ENCODE data around the gene CARMIL3. TPM values are rescaled to one million over a fixed set of nuclear protein-coding genes. Genes with fewer than 3 reads are reported as not detected.
"Not testable (repeated sequence)": the region's sequence is repeated elsewhere in the genome, so short reads cannot be mapped to it uniquely, and the experiment has no call there.

CARMIL3 gene
- total RNA-seq, 1 donor from 2014 or later = 0.10 TPM

DNA sequence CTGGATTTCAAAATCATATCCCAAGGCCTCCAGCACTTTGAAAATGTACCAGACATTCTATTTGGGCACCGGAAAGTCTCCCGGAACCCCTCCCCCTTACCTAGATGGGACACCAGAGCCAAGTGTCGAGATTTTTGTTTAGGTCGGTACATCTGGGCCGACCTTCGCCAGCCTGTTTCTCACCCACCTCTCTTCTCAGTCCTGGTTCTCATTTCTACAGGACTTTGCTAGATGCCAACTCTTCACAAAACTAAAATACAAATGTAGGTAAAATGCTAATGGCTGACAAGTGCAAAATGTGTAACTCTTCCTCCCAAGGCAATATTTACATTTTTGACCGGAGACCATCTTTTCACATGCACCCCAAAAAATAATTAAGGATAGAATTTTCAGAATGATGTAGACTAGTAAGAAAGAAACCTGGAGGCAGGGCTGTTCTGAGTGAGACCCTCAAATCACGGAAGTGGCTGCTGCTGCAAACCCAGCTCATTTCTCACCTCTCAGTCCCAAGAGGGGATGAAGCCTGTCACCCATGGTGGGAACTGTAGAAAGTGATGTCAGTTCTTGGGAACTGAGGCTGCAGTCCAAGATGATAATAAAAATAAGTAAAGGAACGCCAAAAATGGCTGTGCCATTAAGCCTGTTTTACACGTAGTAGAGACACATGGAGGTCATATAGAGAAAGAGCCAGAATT, 14.7 kb upstream of the CARMIL3 start:
- DNase-seq (ENCODE audit: low read depth) = not testable (repeated sequence)

DNA sequence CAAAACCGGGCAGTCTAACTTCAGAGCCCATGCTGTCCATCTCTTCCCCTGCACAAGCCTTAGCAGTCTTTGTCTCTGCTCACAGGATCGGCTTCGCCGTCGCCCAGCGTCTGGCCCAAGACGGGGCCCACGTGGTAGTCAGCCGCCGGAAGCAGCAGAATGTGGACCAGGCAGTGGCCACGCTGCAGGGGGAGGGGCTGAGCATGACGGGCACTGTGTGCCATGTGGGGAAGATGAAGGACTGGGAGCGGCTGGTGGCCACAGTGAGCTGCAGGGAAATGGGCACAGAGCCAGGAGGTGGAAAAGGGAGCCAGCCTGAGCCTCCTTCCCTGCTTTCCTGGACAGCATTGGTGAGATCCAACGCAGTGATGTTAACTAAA, 14.2 kb upstream of the CARMIL3 start:
- DNase-seq (ENCODE audit: low read depth) = no peak

DNA sequence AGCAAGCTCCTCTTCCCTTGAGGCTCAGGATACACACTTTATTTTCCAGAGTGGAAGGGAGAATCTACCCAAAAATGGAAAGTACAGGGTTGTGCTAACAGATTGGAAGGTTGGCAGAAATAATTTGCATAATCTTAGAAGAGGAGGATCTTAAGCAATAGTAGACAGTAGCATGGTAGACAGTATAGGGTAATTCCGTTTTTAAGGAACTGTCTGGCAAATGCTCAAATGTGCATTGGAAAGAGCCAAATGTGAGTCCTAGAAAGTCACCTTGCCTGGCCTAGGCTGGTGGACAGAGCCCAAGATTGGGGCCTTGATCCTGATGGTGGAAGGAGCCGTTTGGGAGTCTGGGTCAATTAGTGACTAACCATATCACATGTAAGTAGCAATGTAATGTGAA, 13.1 kb upstream of the CARMIL3 start:
- DNase-seq (ENCODE audit: low read depth) = no peak

DNA sequence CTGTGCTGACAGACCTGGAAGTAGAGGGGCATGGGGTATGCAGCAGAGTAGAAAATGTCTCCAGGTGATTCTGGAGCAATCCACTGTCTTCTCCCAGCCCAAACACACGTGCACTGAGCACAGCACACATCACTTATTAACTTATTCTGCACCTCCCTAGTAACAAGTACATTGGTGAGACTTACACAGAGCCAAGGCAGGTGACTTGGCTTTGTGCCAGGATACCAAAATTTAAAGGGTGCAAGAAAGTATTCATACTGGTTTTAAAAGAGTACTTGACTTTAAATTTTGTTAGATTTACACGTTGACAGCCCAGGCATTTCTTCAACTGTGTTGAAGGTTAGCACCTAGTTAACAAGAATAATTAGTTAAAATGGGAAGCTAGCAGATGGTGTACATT, 11.1 kb upstream of the CARMIL3 start:
- DNase-seq (ENCODE audit: low read depth) = no peak

DNA sequence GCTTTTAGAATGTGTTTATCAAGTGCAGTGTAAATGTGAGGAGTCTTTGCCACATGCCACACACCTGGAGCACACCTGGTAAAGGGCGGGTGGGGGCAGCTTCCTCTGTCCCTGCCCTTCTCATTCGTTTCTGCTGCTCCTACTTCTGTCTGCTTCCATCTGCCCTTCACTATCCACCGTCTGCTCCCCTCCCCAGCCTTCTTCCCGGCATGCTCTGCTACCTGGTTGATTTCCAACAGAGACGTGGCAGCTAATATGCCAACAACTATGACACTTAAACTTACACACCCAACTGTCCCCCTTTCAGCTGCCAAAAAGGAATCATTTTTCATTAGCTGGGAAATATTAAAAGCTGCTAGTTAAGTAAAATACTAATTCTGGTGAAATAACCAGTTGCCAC, 9.1 kb upstream of the CARMIL3 start:
- DNase-seq (ENCODE audit: low read depth) = no peak

DNA sequence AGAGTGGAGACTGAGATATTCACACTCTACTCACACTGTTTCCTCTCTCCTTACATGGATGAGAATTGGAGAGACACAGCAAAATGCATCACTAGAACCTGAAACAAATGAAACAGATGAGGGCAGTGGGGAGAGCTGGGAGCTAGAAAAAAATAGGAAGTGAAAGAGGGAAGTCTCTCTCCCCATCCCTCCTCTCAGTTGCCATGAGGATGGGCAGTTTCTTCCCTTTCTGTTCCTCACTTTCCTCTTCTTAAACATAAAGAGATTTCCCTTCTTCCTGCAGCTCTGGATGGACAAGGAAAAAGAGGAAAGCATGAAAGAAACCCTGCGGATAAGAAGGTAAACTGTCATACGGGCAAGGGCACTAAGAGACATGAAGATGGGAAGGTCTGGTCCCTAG, 2.8 kb upstream of the CARMIL3 start:
- DNase-seq (ENCODE audit: low read depth) = not testable (repeated sequence)

DNA sequence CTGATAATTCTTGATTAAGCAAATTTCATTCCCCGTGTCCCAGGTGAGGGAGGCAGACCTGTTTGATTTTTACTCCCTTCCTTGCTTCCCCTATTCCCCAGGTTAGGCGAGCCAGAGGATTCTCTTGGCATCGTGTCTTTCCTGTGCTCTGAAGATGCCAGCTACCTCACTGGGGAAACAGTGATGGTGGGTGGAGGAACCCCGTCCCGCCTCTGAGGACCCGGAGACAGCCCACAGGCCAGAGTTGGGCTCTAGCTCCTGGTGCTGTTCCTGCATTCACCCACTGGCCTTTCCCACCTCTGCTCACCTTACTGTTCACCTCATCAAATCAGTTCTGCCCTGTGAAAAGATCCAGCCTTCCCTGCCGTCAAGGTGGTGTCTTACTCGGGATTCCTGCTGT, 1.1 kb upstream of the CARMIL3 start:
- not testable (repeated sequence) for DNase-seq (ENCODE audit: low read depth)

DNA sequence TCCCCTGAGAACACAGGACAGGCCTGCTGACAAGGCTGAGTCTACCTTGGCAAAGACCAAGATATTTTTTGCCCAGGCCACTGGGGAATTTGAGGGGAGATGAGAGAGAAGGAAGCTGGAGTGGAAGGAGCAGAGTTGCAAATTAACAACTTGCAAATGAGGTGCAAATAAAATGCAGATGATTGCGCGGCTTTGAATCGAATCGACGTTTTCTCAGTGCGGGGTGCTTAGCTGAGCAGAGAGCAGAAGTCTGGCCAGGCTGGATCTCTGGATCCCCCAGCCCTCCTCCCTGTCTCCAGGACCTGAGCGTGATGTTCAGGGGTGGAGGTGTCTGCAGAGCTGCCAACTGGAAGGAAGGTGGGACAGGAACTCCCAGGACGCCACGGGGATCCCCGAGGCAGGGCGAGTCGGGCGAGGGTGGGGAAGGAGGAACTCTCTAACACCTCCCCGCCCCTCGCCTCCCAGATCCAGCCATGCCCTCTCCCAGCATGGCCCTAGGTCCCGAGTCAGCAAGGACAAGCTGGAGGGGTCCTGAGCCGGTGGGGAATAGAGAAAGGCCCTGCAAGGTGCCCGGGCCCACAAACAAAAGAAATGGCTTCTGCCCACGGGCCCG, 527 bp upstream of the CARMIL3 start:
- DNase-seq (ENCODE audit: low read depth) = no peak

DNA sequence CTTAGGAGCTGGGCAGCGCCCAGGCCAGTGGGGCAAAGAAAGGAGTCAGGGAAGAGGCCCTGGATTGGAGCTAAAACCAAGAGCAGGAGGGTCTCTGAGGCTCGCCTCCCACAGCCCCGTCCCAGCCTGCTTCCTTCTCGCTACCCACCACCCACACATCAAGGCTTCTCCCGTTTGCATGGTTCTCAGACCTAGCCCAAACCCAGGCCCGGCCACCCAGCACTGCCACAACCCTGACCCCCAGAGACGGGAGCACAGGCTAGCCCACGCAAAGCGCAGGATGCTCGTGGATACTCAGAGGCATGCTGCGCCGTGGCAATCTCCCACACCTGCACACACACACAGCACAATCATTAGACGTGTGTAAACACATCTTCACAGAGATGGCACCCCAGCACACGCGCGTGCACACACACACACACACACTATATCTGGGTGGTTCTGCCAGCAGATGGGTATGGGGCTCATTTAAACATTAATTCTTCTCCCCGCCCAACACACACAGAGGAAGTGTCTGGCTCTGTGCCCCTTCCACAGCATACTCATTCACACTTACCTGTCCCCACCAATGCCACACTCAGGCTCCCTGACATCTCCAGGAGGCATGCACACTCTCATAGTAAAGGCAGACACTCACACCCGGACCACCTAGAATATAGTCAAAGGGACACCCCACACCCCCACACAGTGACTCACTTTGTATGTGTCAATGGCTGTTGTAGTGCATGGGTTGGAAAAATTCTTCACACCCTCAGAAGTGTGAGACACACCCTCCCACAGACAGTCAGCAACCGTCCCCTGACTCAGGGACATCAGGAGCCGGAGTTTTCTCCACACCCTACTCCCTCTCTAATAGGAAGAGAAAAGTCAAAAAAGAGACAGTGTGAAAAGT, 1.1 kb downstream of the CARMIL3 start:
- DNase-seq (ENCODE audit: low read depth) = no peak

DNA sequence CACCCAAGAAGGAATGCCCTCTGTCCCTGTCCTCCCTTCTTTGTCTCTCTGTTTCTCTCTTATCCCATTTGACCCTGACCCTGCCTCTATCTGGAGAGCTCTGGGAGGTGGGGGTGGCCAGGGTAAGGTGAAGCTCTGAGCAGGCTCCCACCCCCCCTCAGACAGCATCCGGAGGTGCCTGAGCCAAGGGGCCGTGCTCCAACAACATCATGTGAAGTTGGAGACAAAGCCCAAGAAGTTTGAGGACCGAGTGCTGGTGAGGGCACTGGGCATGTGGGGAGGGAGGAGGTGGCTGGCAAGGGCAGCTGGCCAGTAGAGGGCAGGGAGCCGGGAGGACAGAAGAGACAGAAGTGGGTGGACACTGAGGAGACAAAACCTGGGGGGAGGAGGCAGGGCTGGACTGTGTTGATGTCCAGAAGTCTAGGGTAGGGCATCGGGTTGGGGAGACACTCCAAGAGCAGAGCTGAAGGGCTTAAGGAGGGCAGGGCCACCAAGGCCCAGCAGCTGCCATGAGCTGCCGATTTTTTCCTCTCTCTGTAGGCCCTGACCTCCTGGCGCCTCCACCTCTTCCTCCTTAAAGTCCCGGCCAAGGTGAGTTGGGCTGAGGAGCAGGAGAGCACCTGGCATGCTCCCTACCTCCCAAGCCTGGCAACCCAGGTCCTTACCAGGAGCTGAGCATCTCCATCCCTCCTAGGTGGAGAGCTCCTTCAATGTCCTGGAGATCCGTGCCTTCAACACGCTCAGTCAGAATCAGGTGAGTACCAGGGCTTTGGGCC, 1.9 kb downstream of the CARMIL3 start:
- no peak for DNase-seq (ENCODE audit: low read depth)

DNA sequence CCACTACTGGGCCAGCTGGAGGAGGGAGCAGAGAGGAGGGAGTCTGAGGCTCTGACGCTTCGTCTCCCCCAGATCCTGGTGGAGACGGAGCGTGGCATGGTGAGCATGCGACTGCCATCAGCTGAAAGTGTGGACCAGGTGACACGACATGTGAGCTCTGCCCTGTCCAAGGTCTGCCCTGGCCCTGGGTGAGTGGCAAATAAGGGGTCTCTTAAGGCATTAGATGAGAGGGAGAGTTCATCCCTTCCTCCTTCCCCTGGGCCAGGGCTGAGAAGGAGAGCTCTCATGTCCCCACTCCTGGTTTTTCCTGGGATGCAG, 2.5 kb downstream of the CARMIL3 start:
- no peak for DNase-seq (ENCODE audit: low read depth)

DNA sequence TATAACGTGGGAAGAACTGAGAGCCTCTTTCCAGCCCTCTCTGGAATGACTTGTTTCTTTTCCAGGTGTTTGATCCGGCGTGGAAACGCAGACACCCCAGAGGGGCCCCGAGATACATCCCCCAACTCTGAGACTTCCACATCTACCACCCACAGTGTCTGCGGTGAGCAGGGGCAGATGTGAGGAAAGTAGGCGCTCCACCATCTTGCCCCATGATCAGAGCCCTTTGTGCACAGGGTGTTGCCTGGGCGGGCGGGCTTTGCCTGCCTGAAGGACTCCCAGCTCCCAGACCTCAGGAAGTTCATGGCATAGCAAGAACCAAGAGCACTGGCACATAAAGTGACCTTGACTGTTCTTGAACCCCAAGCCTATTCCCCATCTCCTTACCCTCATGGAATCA, 2.8 kb downstream of the CARMIL3 start:
- no peak for DNase-seq (ENCODE audit: low read depth)

DNA sequence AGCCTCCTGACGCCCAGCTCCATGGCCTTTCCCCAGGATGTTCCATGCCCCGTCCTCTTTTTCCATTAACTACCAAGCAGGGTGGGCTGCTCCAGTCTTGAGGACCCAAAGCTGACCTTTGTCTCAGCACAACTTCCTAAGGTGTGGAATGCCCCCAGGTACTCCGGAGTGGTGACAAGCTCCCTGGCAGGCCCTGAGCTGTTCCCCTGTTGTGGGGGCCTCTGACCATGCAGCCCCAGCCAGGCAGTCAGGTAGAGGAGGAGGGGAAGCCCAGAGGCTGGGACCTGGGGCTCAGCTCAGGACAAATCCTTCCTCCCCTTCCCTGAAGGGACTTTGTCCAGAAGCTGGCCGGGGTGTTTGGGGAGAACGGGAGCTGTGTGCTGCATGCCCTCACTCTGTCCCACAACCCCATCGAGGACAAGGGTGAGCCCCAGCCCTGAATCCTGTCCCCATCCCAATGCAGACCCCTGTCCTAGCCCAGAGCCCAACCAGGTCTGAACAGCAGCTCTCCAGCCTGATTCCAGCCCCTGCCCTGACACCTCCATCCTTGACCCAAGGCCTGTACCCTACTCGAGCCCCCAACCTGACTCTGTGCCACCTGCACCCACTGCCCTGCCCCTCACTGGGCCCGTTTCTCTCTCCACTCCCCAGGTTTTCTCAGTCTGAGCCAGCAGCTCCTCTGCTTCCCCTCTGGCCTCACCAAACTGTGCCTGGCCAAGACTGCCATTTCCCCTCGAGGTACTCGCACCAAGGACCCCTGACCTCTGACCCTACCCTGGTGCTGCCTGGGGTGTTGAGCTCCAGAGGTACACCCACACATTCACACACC, 4.4 kb downstream of the CARMIL3 start:
- DNase-seq (ENCODE audit: low read depth) = no peak

DNA sequence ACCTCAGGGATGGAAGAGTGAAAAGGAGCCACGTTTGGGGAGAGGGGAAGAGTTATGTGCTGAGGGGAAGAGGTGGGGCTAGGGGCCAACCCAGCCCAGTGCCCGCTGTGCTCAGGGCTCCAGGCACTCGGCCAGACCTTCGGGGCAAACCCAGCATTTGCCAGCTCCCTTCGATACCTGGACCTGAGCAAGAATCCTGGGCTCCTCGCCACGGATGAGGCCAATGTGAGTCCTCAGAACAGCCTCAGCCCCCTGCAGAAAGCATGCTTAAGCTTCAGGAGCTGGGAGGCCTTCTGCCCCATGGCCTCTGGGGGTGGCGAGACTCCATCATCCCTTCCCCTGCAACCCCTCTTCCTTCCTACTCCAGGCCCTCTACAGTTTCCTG, 5.0 kb downstream of the CARMIL3 start:
- no peak for DNase-seq (ENCODE audit: low read depth)

DNA sequence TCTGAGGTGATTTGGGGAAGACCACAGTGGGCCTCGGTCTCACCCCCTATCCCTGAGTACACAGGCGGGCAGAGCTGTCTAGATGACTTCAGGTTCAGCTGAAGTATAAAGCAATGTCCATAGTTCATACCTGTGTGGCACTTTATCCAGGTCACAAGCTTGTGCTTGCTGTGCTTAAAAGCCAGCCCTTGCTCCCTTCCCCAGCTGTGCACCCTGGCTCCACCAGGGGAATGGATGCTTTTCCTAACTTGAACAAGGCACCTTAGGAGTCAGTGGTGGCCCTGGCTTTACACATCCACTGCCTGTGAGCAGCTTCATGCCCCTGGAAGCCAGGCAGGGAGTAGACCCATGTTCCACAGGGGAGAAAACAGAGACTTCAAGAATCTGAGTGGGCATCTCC, 5.5 kb downstream of the CARMIL3 start:
- no peak for DNase-seq (ENCODE audit: low read depth)

DNA sequence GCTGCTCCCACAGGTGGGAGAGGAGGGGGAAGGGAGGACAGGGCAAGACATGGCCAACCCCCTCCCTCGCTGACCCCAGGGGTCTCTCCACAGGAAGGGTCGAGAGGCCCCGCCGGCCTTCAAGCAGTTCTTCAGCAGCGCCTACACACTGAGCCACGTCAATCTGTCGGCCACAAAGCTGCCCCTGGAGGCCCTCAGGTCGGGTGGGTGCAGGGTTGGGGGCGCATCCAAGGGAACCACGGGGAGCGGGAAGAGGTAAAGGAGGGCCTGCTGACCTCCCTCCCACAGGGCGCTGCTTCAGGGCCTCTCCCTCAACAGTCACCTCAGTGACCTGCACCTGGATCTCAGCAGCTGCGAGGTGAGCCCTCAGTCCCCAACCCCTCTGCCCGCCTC, 6.1 kb downstream of the CARMIL3 start:
- DNase-seq (ENCODE audit: low read depth) = no peak

DNA sequence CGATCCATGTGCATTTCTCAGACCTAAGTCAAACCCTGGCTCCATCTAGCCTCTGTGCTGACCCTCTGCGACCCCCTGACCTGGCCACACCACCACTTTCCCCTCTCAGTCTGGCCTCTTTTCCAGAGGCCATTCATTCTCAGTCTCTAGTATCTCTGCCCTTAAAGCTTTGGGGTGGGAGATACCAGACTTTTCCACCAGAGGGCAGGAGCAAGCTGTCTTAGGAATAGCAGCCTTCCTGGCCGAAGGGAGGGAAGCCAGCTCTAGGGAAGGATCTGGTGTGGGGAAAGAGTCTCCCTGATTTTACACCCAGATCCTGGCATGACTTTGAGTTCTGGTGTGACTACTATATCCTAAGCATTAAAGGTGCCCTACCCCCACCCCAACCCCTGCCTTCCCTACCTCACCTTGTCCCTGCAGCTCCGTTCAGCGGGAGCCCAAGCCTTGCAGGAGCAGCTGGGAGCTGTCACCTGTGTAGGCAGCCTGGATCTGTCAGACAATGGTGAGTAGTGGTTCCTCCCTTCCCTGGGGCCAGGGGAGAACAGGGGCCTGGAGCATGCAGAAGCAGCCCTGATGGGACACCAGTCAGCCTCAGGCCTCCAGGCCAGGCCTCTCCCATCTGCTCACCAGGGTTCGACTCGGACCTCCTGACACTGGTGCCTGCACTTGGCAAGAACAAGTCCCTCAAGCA, 6.6 kb downstream of the CARMIL3 start:
- peak; percentile 48 for DNase-seq (ENCODE audit: low read depth)

DNA sequence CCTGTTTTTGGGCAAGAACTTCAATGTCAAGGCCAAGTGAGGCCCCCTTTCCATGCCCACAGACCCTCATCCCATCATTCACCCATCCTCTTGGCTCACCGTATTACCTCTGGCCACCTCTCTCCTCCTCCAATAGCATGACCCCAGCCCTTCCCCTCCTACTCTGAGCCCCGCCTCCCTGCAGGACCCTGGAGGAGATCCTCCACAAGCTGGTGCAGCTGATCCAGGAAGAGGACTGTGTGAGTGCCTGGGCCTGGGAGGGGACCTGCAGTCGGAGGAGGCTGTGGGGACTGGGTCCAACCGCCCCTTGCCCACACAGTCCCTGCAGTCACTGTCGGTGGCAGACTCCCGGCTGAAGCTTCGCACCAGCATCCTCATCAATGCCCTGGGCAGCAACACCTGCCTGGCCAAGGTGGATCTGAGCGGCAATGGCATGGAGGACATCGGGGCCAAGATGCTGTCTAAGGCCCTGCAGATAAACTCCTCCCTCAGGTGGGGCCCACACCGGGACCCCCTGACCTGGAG, 7.2 kb downstream of the CARMIL3 start:
- DNase-seq (ENCODE audit: low read depth) = no peak

DNA sequence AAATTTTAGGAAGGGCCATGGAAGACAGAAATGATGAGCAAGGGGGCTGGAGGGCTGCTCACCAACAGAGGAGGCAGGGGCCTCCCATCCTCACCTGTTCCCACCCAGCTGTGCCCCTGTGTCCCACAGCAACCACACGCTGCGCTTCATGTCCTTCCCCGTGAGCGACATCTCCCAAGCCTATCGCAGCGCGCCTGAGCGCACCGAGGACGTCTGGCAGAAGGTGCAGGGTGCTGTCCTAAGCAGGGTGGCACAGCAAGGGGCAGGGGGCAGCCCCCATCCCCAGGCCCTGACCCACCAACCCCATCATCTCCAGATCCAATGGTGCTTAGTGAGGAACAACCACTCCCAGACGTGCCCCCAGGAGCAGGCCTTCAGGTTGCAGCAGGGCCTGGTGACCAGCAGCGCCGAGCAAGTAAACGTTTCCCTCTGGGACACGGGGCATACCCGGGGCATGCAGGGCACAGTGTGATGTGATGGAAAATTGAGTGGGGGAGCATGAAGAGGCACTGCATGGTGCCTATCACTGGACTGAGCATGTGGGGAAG, 8.1 kb downstream of the CARMIL3 start:
- DNase-seq (ENCODE audit: low read depth) = no peak

DNA sequence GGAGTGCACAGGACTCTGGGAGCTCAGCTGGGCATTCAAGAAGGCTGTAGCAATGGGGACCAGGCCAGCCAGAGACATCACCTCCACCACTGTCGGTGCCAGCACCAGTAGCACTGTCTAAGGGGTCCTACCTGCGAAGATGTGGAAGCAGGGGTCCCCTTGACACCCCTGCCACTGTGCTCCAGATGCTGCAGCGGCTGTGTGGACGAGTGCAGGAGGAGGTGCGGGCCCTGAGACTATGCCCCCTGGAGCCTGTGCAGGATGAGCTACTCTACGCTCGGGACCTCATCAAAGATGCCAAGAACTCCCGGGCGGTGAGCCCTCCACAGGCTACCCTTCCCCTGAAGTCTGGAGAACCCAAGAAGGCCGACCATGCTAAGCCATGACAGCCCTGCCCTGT, 8.6 kb downstream of the CARMIL3 start:
- no peak for DNase-seq (ENCODE audit: low read depth)

Data from renal cortical epithelial cell (primary cell).